Esophagus squamous epithelium (tissue), 4 donors: ENCODE results near the gene CTNNB1.

Source experiments
- CTCF ChIP-seq, 6 experiments: fragments of 450-650 bp in 4 of 6; fragments of 200-600 bp in 2 of 6; sonication (generic) in 2 of 6; IDR thresholded peaks; one replicate each; pipeline ENCODE4 v1.5.1; 2016 to 2019; ENCODE audit warnings: antibody characterized with exemption in 6 of 6, mild to moderate bottlenecking in 4 of 6, moderate library complexity in 4 of 6
- POLR2A ChIP-seq, 4 donors: fragments of 450-650 bp; IDR thresholded peaks; one replicate each; pipeline ENCODE4 v1.6.1; 2017; ENCODE audit warnings: antibody characterized with exemption in 4 of 4, mild to moderate bottlenecking in 4 of 4, moderate library complexity in 3 of 4

DNA sequence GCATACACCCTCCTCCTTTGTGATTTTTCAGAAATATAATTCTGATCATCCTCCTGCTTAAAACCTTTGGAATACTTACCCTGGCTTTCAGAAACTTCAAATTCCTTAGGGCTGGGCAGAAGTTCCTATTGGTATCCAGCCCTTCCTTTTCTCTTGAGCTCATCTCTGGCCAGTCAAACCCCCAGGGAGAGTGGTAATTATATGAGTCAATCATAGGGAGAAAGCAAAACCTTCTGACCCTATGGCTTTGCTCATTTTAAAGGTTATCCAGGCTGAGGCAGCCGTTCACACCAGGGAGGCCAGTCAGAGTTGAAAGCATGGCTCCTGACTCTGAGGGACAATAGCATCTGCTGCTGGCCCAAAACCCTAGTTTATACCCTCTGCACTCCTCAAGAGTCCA is 23.9 kb upstream of the CTNNB1 start:
- TF ChIP-seq CTCF (IDR thresholded peaks at IDR 0.05) (no peak), POLR2A (IDR thresholded peaks at IDR 0.05) (no peak)
